HFF-Myc (cell line): ENCODE results near the gene CASP9.

Experiments used
- DNase-seq: peaks from one replicate; pipeline ENCODE4 v3.0.0-alpha.2; 2011; ENCODE audit warnings: low read depth; ENCODE audit errors: extremely low read depth
- H3K4me3 ChIP-seq: replicated peaks from 2 replicates; pipeline ENCODE4 v1.5.1; 2011; ENCODE audit warnings: low read depth, mild to moderate bottlenecking, control low read depth, low read length
- TF ChIP-seq, protein P1 (sequence below): IDR thresholded peaks from 2 replicates; pipeline ENCODE4 v1.5.1; 2012; ENCODE audit warnings: mild to moderate bottlenecking, low read depth, low read length, control low read depth; ENCODE audit errors: missing control alignments

Gene CASP9

DNA sequence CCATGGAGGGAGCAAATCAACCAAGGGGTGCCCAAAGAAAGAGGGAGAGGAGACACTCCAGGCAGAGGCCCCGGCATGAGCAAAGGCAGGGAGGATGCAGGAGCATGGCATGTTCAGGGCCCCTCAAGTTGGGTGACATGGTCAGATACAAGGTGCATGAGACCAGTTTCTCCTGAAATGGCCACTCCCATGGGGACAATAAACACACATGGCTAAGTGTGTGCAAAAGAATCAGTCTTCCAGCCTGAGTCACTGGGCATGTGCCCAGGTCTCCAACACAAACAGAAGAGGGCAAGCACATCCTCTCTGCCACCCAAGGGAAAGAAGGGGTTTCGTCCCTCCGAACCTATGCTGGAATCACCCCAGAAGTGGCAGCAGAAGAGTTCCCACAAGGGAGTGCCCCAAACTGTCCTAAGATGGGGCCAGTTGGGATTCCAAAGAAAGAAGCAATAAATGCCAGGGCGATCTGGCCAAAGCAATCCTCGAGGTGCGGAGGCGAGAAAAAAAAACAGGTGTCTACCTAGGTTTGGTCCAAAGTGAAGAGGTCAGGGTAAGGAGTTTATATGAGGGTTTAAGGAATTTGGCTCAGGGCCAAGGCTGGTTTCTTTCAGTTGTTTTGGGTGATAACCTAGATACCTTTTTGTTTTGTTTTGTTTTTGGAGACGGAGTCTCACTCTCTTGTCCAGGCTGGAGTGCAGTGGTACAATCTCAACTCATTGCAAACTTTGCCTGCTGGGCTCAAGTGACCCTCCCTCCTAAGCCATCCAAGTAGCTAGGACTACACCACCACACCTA is 13.2 kb downstream of the CASP9 start:
- DNase-seq: no peak
- H3K4me3 ChIP-seq: no peak overlapping the region
- TF ChIP-seq, protein P1, sequence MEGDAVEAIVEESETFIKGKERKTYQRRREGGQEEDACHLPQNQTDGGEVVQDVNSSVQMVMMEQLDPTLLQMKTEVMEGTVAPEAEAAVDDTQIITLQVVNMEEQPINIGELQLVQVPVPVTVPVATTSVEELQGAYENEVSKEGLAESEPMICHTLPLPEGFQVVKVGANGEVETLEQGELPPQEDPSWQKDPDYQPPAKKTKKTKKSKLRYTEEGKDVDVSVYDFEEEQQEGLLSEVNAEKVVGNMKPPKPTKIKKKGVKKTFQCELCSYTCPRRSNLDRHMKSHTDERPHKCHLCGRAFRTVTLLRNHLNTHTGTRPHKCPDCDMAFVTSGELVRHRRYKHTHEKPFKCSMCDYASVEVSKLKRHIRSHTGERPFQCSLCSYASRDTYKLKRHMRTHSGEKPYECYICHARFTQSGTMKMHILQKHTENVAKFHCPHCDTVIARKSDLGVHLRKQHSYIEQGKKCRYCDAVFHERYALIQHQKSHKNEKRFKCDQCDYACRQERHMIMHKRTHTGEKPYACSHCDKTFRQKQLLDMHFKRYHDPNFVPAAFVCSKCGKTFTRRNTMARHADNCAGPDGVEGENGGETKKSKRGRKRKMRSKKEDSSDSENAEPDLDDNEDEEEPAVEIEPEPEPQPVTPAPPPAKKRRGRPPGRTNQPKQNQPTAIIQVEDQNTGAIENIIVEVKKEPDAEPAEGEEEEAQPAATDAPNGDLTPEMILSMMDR: no peak

DNA sequence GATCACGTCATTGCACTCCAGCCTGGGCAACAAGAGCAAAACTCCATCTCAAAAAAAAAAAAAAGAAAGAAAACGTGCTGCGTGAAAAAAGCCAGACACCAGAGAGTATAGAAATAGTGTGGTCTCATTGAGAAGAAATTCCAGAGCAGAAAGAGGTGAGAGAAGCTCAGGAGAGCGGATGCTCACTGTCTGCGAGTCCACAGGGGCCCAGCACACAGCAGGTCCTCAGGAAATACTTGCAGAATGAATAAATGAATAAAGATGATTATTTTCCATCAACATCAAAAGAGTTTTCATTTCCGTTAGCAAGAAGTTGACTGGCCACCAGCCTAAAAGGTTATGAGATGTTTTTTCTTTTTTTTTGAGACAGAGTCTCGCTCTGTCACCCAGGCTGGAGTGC is 14.4 kb downstream of the CASP9 start:
- DNase-seq: no peak
- TF ChIP-seq, protein P1: no peak
- no peak overlapping the region for H3K4me3 ChIP-seq

DNA sequence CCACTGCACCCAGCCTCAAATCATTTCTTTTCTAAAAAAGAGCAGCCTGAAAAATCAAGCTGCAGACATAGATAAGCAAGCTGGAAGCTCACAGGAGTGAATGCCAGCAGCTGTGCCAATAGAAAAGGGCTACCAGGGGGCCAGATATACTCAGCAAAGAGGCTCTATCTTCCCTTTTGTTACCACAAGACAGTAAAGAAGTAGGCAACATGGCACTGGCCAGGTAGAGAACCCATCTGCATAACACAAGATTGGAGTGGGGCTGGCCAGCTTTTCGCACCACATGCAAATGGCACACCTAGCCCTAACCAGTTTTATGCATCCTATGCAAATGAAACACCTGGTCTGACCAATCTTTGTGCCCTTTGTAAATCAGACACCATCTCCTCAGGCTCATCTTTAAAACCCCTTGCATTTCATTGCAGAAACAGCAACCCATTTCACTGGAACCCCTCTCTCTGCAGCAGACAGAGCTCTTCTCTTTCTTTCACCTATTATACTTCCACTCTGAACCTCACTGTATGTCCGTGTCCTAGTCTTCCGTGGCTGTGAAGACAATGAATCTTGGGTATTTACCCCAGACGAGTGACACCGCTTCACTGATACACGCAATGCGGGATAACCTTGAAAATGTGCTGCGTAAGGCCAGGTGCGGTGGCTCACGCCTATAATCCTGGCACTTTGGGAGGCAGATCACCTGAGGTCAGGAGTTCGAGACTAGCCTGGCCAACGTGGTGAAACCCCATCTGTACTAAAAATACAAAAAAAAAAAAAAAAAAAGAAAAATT is 15.1 kb downstream of the CASP9 start:
- H3K4me3 ChIP-seq: no peak overlapping the region
- DNase-seq: no peak
- TF ChIP-seq, protein P1: no peak

DNA sequence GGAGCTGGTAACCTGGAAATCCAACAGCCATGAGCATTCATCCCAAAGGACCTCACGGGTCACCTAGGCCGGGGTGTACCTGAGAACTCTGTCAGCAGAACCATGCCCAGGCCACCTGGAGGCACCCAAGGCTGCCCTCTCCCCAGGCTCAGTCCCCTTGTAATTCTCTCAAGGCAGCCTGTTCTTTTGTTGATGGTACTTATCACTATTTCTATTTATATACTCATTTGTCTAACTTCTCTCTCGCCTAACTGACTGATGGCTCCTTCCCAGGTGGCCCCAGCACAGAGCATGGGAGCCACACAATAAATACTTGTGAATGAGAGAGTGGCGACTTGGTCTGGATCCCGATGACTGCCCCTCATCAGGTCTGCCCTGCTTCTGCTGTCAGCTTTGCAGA is 16.7 kb downstream of the CASP9 start:
- TF ChIP-seq, protein P1: no peak
- DNase-seq: no peak
- H3K4me3 ChIP-seq: no peak overlapping the region

DNA sequence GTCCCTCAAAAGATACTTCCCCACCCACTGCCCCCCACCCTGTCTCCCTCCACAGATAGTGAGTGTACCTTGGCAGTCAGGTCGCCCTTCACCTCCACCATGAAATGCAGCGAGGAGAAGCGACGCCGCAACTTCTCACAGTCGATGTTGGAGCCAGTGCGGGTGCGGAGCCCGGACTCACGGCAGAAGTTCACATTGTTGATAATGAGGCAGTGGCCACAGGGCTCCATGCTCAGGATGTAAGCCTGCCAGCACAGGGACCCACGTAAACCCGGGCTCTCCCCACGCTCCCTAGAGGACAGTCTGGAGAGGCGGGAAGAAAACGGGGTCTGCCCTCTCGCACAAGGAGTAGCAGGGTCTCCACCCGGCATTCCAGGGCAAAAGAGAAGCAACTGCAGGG is 17.2 kb downstream of the CASP9 start:
- no peak overlapping the region for H3K4me3 ChIP-seq
- no peak for DNase-seq
- TF ChIP-seq, protein P1: no peak

DNA sequence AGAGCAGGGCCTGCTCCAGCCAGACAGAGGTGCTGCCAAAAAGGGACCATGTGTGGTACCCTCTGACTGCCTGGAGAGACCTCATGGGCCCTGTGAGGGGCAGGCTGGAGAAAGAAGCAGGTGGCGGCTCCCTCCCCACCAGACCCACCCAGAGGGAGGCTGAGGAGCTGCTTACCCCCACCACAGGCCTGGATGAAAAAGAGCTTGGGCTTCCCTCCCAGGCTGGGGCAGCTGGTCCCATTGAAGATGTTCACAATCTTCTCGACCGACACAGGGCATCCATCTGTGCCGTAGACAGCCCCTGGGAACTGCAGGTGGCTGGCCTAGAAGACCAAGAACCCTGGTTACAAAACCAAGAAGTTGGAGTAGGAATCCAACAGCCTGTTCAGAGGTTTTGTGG is 19.6 kb downstream of the CASP9 start:
- H3K4me3 ChIP-seq: no peak overlapping the region
- DNase-seq: no peak
- TF ChIP-seq, protein P1: no peak
